ENCODE measurements around the gene BLOC1S4.

The BLOC1S4 gene

GRCh38 chr4:6674500-6675149 lies 41.3 kb upstream of the BLOC1S4 start:
- peaks cover 34% of the 10 kb centered on the region for H4K20me1 ChIP-seq (ENCODE audit: insufficient read depth, low read length, poor library complexity, severe bottlenecking)
- H3K9me2 ChIP-seq (replicated peaks; ENCODE audit: low read depth, low read length), result no peaks in the 10 kb centered on the region
- peaks cover 32% of the 10 kb centered on the region for H3K4me1 ChIP-seq (ENCODE audit: insufficient read depth, low read length, poor library complexity, severe bottlenecking)
- H3K36me3 ChIP-seq (ENCODE audit: insufficient read depth, low read length), result no peaks in the 10 kb centered on the region
- no peaks in the 10 kb centered on the region for H3K27me3 ChIP-seq (ENCODE audit: insufficient read depth, low read length, poor library complexity, severe bottlenecking)
- TF ChIP-seq EZH2phosphoT487 (IDR thresholded peaks at IDR 0.05; ENCODE audit: borderline replicate concordance), result no peak
- TF ChIP-seq, protein P1, sequence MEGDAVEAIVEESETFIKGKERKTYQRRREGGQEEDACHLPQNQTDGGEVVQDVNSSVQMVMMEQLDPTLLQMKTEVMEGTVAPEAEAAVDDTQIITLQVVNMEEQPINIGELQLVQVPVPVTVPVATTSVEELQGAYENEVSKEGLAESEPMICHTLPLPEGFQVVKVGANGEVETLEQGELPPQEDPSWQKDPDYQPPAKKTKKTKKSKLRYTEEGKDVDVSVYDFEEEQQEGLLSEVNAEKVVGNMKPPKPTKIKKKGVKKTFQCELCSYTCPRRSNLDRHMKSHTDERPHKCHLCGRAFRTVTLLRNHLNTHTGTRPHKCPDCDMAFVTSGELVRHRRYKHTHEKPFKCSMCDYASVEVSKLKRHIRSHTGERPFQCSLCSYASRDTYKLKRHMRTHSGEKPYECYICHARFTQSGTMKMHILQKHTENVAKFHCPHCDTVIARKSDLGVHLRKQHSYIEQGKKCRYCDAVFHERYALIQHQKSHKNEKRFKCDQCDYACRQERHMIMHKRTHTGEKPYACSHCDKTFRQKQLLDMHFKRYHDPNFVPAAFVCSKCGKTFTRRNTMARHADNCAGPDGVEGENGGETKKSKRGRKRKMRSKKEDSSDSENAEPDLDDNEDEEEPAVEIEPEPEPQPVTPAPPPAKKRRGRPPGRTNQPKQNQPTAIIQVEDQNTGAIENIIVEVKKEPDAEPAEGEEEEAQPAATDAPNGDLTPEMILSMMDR (conservative IDR thresholded peaks at IDR 0.05; ENCODE audit: low read length), result peak; percentile 65
- peak overlapping the region; percentile 91 for H3K4me3 ChIP-seq (ENCODE audit: low read length, poor library complexity, severe bottlenecking)
- H3K9ac ChIP-seq (ENCODE audit: low read depth, low read length, poor library complexity, severe bottlenecking), result peak overlapping the region; percentile 87
- no peaks in the 10 kb centered on the region for H3K9me3 ChIP-seq (ENCODE audit: insufficient read depth, low read depth, low read length)
- H3F3A ChIP-seq (ENCODE audit: low read depth), result no peaks in the 10 kb centered on the region
- H3K79me2 ChIP-seq (ENCODE audit: insufficient read depth, low read length), result peaks cover 49% of the 10 kb centered on the region
- H2AFZ ChIP-seq (ENCODE audit: low read length), result peak overlapping the region; percentile 95; the same call in 1 of the 2 replicates
- peak overlapping the region; percentile 98 for H3K4me2 ChIP-seq (ENCODE audit: low read depth, low read length, poor library complexity, severe bottlenecking)

DNA sequence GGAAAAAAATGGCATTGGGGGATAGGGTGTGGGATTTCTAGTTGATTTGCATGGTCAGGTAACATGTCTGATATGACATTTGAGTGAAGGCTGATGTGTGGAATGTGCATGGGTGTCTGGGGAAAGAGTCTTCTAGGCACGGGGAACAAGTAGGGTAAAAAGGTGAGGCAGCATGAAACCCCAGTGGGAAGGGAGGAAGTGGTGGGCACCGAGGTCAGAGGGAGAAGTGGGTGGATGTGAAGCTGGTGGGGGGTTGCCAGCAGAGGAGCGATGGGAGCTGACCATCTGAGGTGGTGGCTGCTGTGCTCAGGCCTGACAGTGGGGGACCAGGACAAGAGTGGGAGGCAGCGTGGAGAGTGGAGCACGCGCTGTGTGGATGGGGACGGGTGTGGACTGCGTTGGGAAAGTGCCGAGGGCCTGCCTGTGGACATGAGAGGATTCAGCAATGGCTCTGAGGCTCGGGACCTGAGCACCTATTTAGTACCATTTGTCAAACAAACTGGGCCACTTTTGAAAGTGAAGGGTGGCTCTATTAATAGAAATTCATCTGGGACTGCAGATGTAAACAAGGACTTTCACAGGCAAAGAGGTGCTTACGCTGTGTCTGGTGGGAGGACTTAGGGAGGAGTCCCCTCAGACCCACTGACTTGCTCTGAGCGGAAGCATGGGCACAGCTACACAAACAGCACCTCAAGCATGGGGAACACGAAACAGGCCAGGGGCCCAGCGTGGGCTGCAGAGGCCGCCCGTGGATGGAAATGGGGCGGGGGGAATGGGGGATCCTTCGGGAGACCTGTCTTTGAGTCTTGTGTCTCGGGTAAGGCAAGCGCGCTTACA lies 39.0 kb upstream of the BLOC1S4 start:
- H3K9me2 ChIP-seq (replicated peaks; ENCODE audit: low read depth, low read length), result no peaks in the 10 kb centered on the region
- H3K36me3 ChIP-seq (ENCODE audit: insufficient read depth, low read length), result no peaks in the 10 kb centered on the region
- peak overlapping the region; percentile 91 for H3K4me3 ChIP-seq (ENCODE audit: low read length, poor library complexity, severe bottlenecking)
- H3K9me3 ChIP-seq (ENCODE audit: insufficient read depth, low read depth, low read length), result no peaks in the 10 kb centered on the region
- H2AFZ ChIP-seq (ENCODE audit: low read length), result no peak overlapping the region
- H3K79me2 ChIP-seq (ENCODE audit: insufficient read depth, low read length), result peaks cover 53% of the 10 kb centered on the region
- peaks cover 34% of the 10 kb centered on the region for H4K20me1 ChIP-seq (ENCODE audit: insufficient read depth, low read length, poor library complexity, severe bottlenecking)
- TF ChIP-seq, protein P1 (conservative IDR thresholded peaks at IDR 0.05; ENCODE audit: low read length), result no peak
- no peak for TF ChIP-seq EZH2phosphoT487 (IDR thresholded peaks at IDR 0.05; ENCODE audit: borderline replicate concordance)
- H3K4me2 ChIP-seq (ENCODE audit: low read depth, low read length, poor library complexity, severe bottlenecking), result peak overlapping the region; percentile 98
- no peaks in the 10 kb centered on the region for H3F3A ChIP-seq (ENCODE audit: low read depth)
- H3K27me3 ChIP-seq (ENCODE audit: insufficient read depth, low read length, poor library complexity, severe bottlenecking), result no peaks in the 10 kb centered on the region
- H3K4me1 ChIP-seq (ENCODE audit: insufficient read depth, low read length, poor library complexity, severe bottlenecking), result peaks cover 32% of the 10 kb centered on the region
- peak overlapping the region; percentile 87 for H3K9ac ChIP-seq (ENCODE audit: low read depth, low read length, poor library complexity, severe bottlenecking)

DNA sequence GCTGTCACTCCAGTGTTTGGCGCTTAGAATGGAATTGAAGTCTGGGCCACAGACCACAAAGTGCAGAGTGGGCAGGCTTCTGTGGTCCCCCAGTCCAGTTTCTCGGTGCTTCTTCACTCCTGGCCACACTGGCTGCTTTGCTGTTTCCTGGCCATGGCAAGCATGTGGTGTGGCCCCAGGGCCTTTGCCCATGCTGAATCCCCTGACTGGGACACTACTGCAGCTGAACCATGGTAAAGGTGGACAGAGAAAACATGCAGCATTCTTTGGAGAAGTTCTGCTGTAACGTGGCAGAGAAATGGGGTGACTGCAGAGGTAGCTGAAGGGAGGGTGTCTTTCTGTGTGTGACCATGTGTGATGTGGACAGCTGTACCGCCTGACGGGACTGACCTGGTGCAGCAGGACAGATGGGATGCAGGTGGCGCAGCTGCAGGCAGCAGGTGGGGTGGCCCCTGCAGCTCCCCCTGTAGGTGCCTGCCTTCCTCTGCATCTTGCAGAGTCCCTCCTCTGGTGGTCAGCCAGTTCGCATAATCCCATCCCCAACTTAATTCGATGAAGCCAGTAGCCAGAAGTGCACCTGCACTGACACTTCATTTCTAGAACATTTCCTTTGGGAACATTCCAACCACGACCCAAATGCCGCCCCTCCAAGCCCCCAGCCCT lies 35.5 kb upstream of the BLOC1S4 start:
- Histone ChIP-seq H4K20me1 (ENCODE audit: insufficient read depth, low read length, poor library complexity, severe bottlenecking) (peaks cover 23% of the 10 kb centered on the region), H3K9ac (ENCODE audit: low read depth, low read length, poor library complexity, severe bottlenecking) (no peak overlapping the region), H3F3A (ENCODE audit: low read depth) (no peaks in the 10 kb centered on the region), H3K4me1 (ENCODE audit: insufficient read depth, low read length, poor library complexity, severe bottlenecking) (peaks cover 21% of the 10 kb centered on the region), H3K4me2 (ENCODE audit: low read depth, low read length, poor library complexity, severe bottlenecking) (no peak overlapping the region), H3K36me3 (ENCODE audit: insufficient read depth, low read length) (no peaks in the 10 kb centered on the region), H3K79me2 (ENCODE audit: insufficient read depth, low read length) (peaks cover 39% of the 10 kb centered on the region), H3K4me3 (ENCODE audit: low read length, poor library complexity, severe bottlenecking) (no peak overlapping the region), H2AFZ (ENCODE audit: low read length) (no peak overlapping the region), H3K9me2 (replicated peaks; ENCODE audit: low read depth, low read length) (no peaks in the 10 kb centered on the region), H3K9me3 (ENCODE audit: insufficient read depth, low read depth, low read length) (no peaks in the 10 kb centered on the region), H3K27me3 (ENCODE audit: insufficient read depth, low read length, poor library complexity, severe bottlenecking) (no peaks in the 10 kb centered on the region)
- TF ChIP-seq, protein P1 (conservative IDR thresholded peaks at IDR 0.05; ENCODE audit: low read length), result peak; percentile 49
- TF ChIP-seq EZH2phosphoT487 (IDR thresholded peaks at IDR 0.05; ENCODE audit: borderline replicate concordance), result no peak

Data from Loucy (cell line).